ENCODE results near the gene OR4C45.

DNA sequence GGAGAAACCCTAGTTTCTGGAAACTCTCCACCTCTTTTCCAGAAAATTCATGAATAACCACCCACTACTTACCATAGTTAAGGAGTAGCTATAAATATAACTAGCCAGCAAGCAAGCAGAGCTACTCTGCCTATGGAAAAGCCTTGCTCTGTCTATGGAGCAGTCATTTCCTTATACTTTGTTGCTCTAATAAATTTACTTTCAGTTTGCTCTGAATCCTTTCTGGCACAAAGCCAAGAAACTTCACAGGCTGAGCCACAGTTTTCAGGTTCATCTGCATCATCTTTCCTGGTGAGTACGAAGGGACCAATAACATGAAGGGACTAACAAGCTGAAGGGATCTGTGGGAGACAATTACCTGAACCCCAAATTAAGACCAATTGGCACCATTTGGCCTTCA is 4.6 kb downstream of the OR4C45 start:
- TF ChIP-seq POLR2A (IDR thresholded peaks at IDR 0.05; ENCODE audit: low read depth, low read length) = no peak
- no peak for TF ChIP-seq POLR2AphosphoS5 (IDR thresholded peaks at IDR 0.05; ENCODE audit: low read depth, low read length)
- TF ChIP-seq TAF1 (IDR thresholded peaks at IDR 0.05; ENCODE audit: low read depth, low read length) = no peak
- no peak for TF ChIP-seq PAX5 (IDR thresholded peaks at IDR 0.05; ENCODE audit: insufficient read depth, low read length, severe bottlenecking)
- no peak for TF ChIP-seq POU2F2 (IDR thresholded peaks at IDR 0.05; ENCODE audit: low read depth, low read length)
- TF ChIP-seq SPI1 (IDR thresholded peaks at IDR 0.05; ENCODE audit: low read depth, low read length) = no peak

Data from GM12891 (cell line).